HCT116 (cell line): Measurements from ENCODE around the gene HES1. TPM values are rescaled to one million over a fixed set of nuclear protein-coding genes. Genes with fewer than 3 reads are reported as not detected.

Experiments
- ATAC-seq: fragments of 200-7000 bp; cut with Tn5 transposase; 2 replicates; pipeline ENCODE4 v1.9.1; 2020; ENCODE audit warnings: mild to moderate bottlenecking, moderate library complexity
- BruUV-seq: library from RNA; stranded (reverse); fragments of 400-500 nt; replicated peaks from 2 replicates; lab custom pipeline; 2021; lab: Mats Ljungman, UMichigan
- CTCF ChIA-PET: fragments of 300-600 bp; sonication (Branson Sonifier 250); formaldehyde crosslinking; loops from one replicate; lab custom pipeline; 2021; ENCODE audit warnings: antibody characterized with exemption; lab: Charles Lee
- POLR2A ChIA-PET: fragments of 300-600, 350-600 bp; sonication (Branson Sonifier 250); formaldehyde crosslinking; loops from one replicate; lab custom pipeline; 2021; ENCODE audit warnings: antibody characterized with exemption; lab: Charles Lee
- RAD21 ChIA-PET, 2 experiments: fragments of 300-600 bp; sonication (Branson Sonifier 250); formaldehyde crosslinking; loops; one replicate each; lab custom pipeline; 2023; ENCODE audit warnings: low total read pairs in 2 of 2; ENCODE audit not compliant: uncharacterized antibody in 2 of 2, unreplicated experiment in 2 of 2, low non-redundant PET in 1 of 2; lab: Charles Lee
- DNase-seq: peaks from one replicate; pipeline ENCODE4 v3.0.0-alpha.2; 2010; ENCODE audit warnings: low read depth, low spot score
- H2AFZ ChIP-seq: fragments of 200-600 bp; shearing (Covaris generic), sonication (generic); 2 replicates; pipeline ENCODE4 v1.6.1; 2017; ENCODE audit warnings: low read depth, mixed run types, mixed read lengths, antibody characterized with exemption, low read length; ENCODE audit not compliant: poor library complexity, severe bottlenecking
- H3K27ac ChIP-seq: 2 replicates; pipeline ENCODE4 v1.5.1; 2012; ENCODE audit warnings: low read depth, low read length
- H3K27me3 ChIP-seq: fragments of 200-600 bp; sonication (generic); 2 replicates; pipeline ENCODE4 v1.6.1; 2016; ENCODE audit warnings: mixed run types, low read length, mixed read lengths; ENCODE audit not compliant: insufficient read depth
- H3K36me3 ChIP-seq, 2 experiments: fragments of 200-500 bp in 1 of 2; fragments of 200-600 bp in 1 of 2; sonication (Bioruptor generic) in 1 of 2; sonication (generic) in 1 of 2; 2 replicates each; pipeline versions ENCODE4 v1.5.1 to v1.6.1; 2014 to 2016; ENCODE audit warnings: low read length in 2 of 2, inconsistent platforms in 1 of 2, mixed read lengths in 1 of 2, mixed run types in 1 of 2; ENCODE audit not compliant: insufficient read depth in 2 of 2, control insufficient read depth in 1 of 2
- H3K4me1 ChIP-seq, 2 experiments: fragments of 200-600 bp in 1 of 2; sonication (generic) in 1 of 2; 2 replicates each; pipeline versions ENCODE4 v1.5.1 to v1.6.1; 2012 to 2017; ENCODE audit warnings: low read length in 2 of 2, inconsistent platforms in 1 of 2, mild to moderate bottlenecking in 1 of 2, mixed read lengths in 1 of 2, mixed run types in 1 of 2, moderate library complexity in 1 of 2; ENCODE audit not compliant: insufficient read depth in 2 of 2, control insufficient read depth in 1 of 2
- H3K4me2 ChIP-seq: fragments of 200-600 bp; sonication (generic); 2 replicates; pipeline ENCODE4 v1.6.1; 2017; ENCODE audit warnings: mixed run types, low read length, mixed read lengths
- H3K4me3 ChIP-seq, 2 experiments: fragments of 200-600 bp in 1 of 2; sonication (generic) in 1 of 2; replicated peaks in 1 of 2; 2 replicates each; pipeline ENCODE4 v1.5.1; 2011 to 2016; ENCODE audit warnings: low read length in 2 of 2, control low read depth in 1 of 2, low read depth in 1 of 2, mild to moderate bottlenecking in 1 of 2, mixed read lengths in 1 of 2, mixed run types in 1 of 2
- H3K79me2 ChIP-seq: fragments of 200-600 bp; sonication (generic); 2 replicates; pipeline ENCODE4 v1.6.1; 2017; ENCODE audit warnings: mild to moderate bottlenecking, mixed run types, low read length, moderate library complexity, mixed read lengths; ENCODE audit not compliant: insufficient read depth
- H3K9ac ChIP-seq: fragments of 200-600 bp; sonication (generic); 2 replicates; pipeline ENCODE4 v1.6.1; 2016; ENCODE audit warnings: low read length, mixed read lengths
- H3K9me2 ChIP-seq: fragments of 200-600 bp; sonication (generic), shearing (Covaris generic); 2 replicates; pipeline ENCODE4 v1.6.1; 2017; ENCODE audit warnings: mixed run types, mild to moderate bottlenecking, moderate library complexity; ENCODE audit not compliant: insufficient read depth
- H3K9me3 ChIP-seq, 2 experiments: fragments of 200-500 bp in 1 of 2; fragments of 200-600 bp in 1 of 2; sonication (Bioruptor generic) in 1 of 2; sonication (generic) in 1 of 2; 2 replicates each; pipeline ENCODE4 v1.6.1; 2014 to 2017; ENCODE audit warnings: low read length in 2 of 2, mixed read lengths in 2 of 2, inconsistent platforms in 1 of 2, low read depth in 1 of 2, mild to moderate bottlenecking in 1 of 2, mixed run types in 1 of 2, moderate library complexity in 1 of 2; ENCODE audit not compliant: control insufficient read depth in 1 of 2, insufficient read depth in 1 of 2
- H4K20me1 ChIP-seq: fragments of 200-600 bp; sonication (generic), shearing (Covaris generic); 2 replicates; pipeline ENCODE4 v1.6.1; 2017; ENCODE audit warnings: mixed run types, mild to moderate bottlenecking, moderate library complexity; ENCODE audit not compliant: insufficient read depth
- CBX3 ChIP-seq: IDR thresholded peaks from 2 replicates; pipeline ENCODE4 v1.6.1; 2012; ENCODE audit warnings: low read depth
- CEBPB ChIP-seq: IDR thresholded peaks from 2 replicates; pipeline ENCODE4 v1.6.1; 2012; ENCODE audit warnings: low read depth
- CTCF ChIP-seq, 3 experiments: fragments of 200-600 bp in 1 of 3; sonication (generic) in 1 of 3; IDR thresholded peaks in 2 of 3; conservative IDR thresholded peaks in 1 of 3; 2 replicates each; pipeline ENCODE4 v1.5.1; 2012 to 2017; ENCODE audit warnings: low read depth in 2 of 3, low read length in 2 of 3, antibody characterized with exemption in 1 of 3, borderline replicate concordance in 1 of 3, control low read depth in 1 of 3, mild to moderate bottlenecking in 1 of 3, mixed read lengths in 1 of 3, mixed run types in 1 of 3, moderate library complexity in 1 of 3; ENCODE audit not compliant: insufficient read depth in 1 of 3
- EZH2phosphoT487 ChIP-seq: fragments of 200-600 bp; IDR thresholded peaks from 2 replicates; pipeline ENCODE4 v1.6.1; 2018; ENCODE audit warnings: antibody characterized with exemption, borderline replicate concordance
- POLR2A ChIP-seq: IDR thresholded peaks from 2 replicates; pipeline ENCODE4 v1.7.0; 2011; ENCODE audit warnings: borderline replicate concordance; ENCODE audit not compliant: insufficient read depth, insufficient read length; ENCODE audit errors: extremely low read depth
- REST ChIP-seq: IDR thresholded peaks from 2 replicates; pipeline ENCODE4 v1.6.1; 2012; ENCODE audit warnings: low read depth
- TCF7L2 ChIP-seq: IDR thresholded peaks from 2 replicates; pipeline ENCODE4 v1.7.0; 2011; ENCODE audit warnings: borderline replicate concordance, inconsistent platforms; ENCODE audit not compliant: insufficient read depth, insufficient read length; ENCODE audit errors: extremely low read depth
- intact Hi-C: fragments of 100-400 bp; cut with micrococcal nuclease; formaldehyde crosslinking; loops from 2 replicates; pipeline ENCODE4 v1.10.0; 2022
- total RNA-seq: library from RNA; stranded (reverse); gene quantifications from one replicate; pipeline ENCODE4 v1.2.1, GENCODE V29; 2021; ENCODE audit not compliant: unreplicated experiment

HES1 gene
- total RNA-seq, 1 experiment from 2014 or later: 32.9 TPM

GRCh38 chr3:194138732-194139070, 2.8 kb downstream of the HES1 start (continued):
- TF ChIP-seq REST: no peak
- no peak for TF ChIP-seq CEBPB

GRCh38 chr3:194139071-194139813, 3.3 kb downstream of the HES1 start:
- TF ChIP-seq POLR2A: peak; percentile 67
- TF ChIP-seq CTCF (IDR thresholded peaks at IDR 0.05 in 2 of 3, conservative IDR thresholded peaks at IDR 0.05 in 1 of 3; ENCODE audit: borderline replicate concordance in 1 of 3, insufficient read depth in 1 of 3, low read depth in 2 of 3, low read length in 2 of 3): no peak
- no peak for TF ChIP-seq CBX3
- no peak for TF ChIP-seq CEBPB
- TF ChIP-seq EZH2phosphoT487: no peak
- TF ChIP-seq TCF7L2: no peak
- no peaks in the 10 kb centered on the region for H4K20me1 ChIP-seq
- peak overlapping the region; percentile 91 for H3K27ac ChIP-seq
- BruUV-seq: no TSS peak
- H2AFZ ChIP-seq: no peak overlapping the region
- POLR2A ChIA-PET: interaction anchor here (0.6 to 1.9 kb wide), 7 partner anchors 132 to 358 kb away, joined by 3 to 10 read pairs (median 4); no protein-coding TSS in a partner anchor
- no peak for ATAC-seq
- no peaks in the 10 kb centered on the region for H3K27me3 ChIP-seq
- peak overlapping the region; percentile 98 for H3K4me2 ChIP-seq
- RAD21 ChIA-PET: interaction anchor here (0.7 to 2.3 kb wide), 3 partner anchors 174 to 257 kb away, joined by 4 to 9 read pairs (median 8); no protein-coding TSS in a partner anchor
- intact Hi-C loops: loop anchor here (5.0 to 10.0 kb wide), 3 partner anchors 67 to 534 kb away; no protein-coding TSS in a partner anchor
- CTCF ChIA-PET: interaction anchor here (0.7 to 6.4 kb wide), 7 partner anchors 10 to 358 kb away, joined by 3 to 46 read pairs (median 3); no protein-coding TSS in a partner anchor
- peak overlapping the region; percentile 91 for H3K9ac ChIP-seq
- H3K4me1 ChIP-seq: peaks cover 58 to 88% of the 10 kb centered on the region in 2 experiments
- no peaks in the 10 kb centered on the region for H3K36me3 ChIP-seq
- peak overlapping the region in 1 of 2 experiments; percentile 10; a peak in 1 of 4 replicates for H3K4me3 ChIP-seq
- DNase-seq: no peak
- H3K79me2 ChIP-seq: peaks cover 14% of the 10 kb centered on the region; the same call in 1 of the 2 replicates
- H3K9me2 ChIP-seq: no peaks in the 10 kb centered on the region
- H3K9me3 ChIP-seq: no peaks in the 10 kb centered on the region
